Vagina (tissue), 2 donors: ENCODE results near the gene PNPLA3.

Experiments
- CTCF ChIP-seq, 3 experiments: fragments of 450-650 bp in 2 of 3; fragments of 200-600 bp in 1 of 3; sonication (generic) in 1 of 3; IDR thresholded peaks; one replicate each; pipeline ENCODE4 v1.5.1; 2017 to 2019; ENCODE audit warnings: antibody characterized with exemption in 3 of 3, mild to moderate bottlenecking in 2 of 3, moderate library complexity in 2 of 3
- POLR2A ChIP-seq, 2 donors: fragments of 450-650 bp; IDR thresholded peaks; one replicate each; pipeline ENCODE4 v1.6.1; 2017; ENCODE audit warnings: antibody characterized with exemption in 2 of 2, mild to moderate bottlenecking in 2 of 2, moderate library complexity in 2 of 2
- POLR2AphosphoS5 ChIP-seq, 2 donors: sonication (generic); formaldehyde crosslinking; IDR thresholded peaks; one replicate each; pipeline ENCODE4 v1.9.0; 2017; ENCODE audit warnings: antibody characterized with exemption in 2 of 2, mild to moderate bottlenecking in 2 of 2, low read depth in 1 of 2; ENCODE audit not compliant: insufficient read depth in 1 of 2

DNA sequence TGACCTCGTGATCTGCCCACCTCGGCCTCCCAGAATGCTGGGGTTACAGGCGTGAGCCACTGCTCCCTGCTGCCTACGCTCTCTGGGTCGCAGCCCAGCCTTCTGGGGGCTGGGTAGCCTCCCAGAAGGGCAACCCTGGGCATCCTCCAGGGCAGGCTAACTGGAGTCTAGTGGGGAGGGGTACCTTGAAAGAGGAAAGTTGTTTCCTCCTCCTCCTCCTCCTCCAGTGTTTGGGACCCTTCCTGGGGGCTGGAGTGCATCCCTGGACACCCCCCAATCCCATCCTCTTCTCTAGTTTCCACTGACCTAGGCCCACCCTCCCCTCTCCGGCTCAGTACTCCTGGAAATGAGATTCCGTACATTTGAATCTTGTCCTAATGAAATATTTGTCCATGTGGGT lies 1.3 kb downstream of the PNPLA3 start:
- TF ChIP-seq CTCF (IDR thresholded peaks at IDR 0.05) = no peak
- no peak for TF ChIP-seq POLR2A (IDR thresholded peaks at IDR 0.05)
- TF ChIP-seq POLR2AphosphoS5 (IDR thresholded peaks at IDR 0.05; ENCODE audit: insufficient read depth in 1 of 2, low read depth in 1 of 2) = no peak
